ENCODE measurements around the gene NME7. TPM values are rescaled to one million over a fixed set of nuclear protein-coding genes. Genes with fewer than 3 reads are reported as not detected.
"Not testable (repeated sequence)": the region's sequence is repeated elsewhere in the genome, so short reads cannot be mapped to it uniquely, and the experiment has no call there.

The NME7 gene
- total RNA-seq, 1 donor from 2014 or later = 40.9 TPM

DNA sequence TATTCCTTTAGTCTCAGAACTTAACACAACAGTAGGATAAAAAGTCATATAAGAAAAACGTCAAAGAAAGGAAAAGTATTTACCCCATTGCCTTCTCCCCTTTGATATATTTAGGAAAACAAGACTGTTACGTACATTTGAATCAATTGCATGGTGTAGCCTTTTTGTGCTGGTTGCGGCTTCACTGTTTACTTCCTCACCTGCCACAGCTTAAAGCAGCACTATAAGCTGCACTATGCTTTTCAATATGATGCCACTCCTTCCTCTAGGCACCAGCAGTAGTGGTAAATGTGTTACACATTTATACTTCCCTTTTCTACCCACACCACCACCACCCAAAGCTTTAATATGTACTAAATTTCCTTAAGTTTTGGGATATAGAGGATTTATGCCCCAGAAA lies 150.0 kb downstream of the NME7 start:
- DNase-seq = no peak

- no peak for DNase-seq
Observed at GRCh38 chr1:169214598-169214997, 153.0 kb downstream of the NME7 start.

GRCh38 chr1:169212088-169212487 lies 155.5 kb downstream of the NME7 start:
- DNase-seq = no peak

- no peak for DNase-seq
Observed at GRCh38 chr1:169207797-169208520, 159.6 kb downstream of the NME7 start.

- no peak for DNase-seq
Observed at GRCh38 chr1:169204157-169204556, 163.4 kb downstream of the NME7 start.

DNA sequence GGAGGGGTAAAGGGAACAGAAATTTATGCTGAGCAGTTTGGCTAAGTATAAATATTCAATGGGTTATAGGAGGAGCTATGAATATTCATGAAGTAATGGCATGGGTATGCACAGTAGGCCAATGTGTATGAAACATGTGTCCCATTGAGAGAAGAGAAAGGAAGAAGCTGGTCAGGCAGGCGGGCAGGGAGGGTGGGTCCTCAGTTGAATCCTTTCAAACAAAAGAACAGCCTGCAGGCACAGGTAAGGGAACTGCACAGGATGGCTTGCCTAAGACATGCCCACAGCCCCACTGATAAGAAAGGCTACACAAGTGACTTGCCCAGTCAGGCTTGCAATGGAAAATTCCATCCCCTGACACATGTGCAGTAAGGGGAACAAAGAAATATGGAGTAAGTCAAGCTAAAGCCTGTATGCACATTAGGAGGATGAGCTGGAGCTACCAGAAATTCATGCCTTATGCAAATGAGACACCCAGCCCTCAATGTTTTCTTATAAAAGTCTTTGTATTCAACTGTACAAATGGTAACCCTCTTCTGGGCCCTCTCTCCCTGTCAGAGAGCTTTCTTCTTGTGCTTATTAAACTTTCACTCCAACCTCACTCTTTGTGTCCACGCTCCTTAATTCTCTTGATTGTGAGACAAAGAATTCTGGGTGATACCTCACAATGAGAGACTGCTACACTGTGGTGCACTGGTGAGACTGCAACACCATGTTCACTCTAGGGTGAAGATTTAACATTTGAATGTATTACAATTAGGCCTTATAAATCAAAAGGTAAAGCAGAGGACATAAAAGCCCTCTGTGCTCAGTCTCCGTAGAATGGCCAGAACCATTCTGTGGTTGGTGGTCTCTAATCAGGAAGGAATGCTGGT lies 164.6 kb downstream of the NME7 start:
- DNase-seq = no peak

DNA sequence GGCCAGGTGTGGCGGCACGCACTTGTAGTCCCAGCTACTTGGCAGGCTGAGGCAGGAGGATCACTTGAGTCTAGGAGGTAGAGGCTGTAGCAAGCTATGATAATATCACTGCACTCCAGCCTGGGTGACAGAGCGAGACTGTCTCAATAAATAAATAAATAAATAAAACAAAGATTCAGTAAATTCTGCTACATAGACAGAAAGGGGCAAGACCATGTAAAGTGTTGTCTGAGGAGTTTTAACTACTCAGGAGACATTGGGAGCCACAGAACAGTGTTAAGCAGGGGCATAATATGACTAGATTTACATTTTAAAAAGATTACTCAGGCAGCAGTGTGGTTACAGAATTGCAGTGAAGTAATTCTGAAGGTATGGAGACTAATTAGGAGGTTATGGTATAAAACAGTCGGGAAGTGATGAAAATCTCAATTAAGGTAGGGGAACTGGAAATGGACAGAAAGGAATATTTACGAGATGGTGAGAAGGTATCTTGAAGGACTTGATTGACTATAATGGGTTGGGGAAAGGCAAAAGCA lies 166.4 kb downstream of the NME7 start:
- no peak for DNase-seq

DNA sequence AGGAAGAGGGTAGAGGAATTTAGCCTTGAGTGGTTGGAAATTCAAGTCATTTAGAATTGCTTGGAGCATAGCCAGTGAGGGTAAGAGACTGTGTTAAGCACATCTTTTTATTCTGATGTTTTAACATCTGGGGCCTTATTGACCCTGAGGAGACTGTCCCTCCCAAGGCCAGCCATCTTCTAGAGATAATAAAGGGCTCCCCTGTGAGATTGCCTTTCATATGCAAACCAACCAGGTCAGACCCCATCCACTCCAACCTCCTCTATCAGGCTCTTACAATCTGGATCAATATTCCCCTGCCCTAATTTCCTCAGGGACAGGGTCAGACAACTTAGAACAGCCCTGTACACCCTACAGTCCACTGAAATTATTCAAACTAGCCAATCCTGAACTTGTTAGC lies 167.3 kb downstream of the NME7 start:
- DNase-seq = no peak

DNA sequence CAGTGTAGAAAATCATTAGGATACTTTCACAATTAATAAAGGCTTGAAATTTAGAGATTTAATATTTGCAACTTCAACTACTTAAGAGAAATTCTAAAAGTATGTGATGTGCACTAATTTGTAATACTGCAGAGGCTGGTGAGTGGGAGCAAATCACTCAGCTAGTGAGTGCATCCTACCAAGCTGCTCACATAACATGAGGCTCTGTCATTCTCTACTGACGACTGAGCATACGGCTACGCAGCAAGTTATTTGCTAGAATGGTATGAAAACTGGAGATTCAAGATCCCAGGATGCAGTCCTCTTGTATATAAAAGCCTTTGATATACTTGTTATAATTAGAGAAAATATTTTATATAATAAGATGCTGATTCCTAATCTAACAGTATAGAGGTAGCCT lies 171.0 kb downstream of the NME7 start:
- no peak for DNase-seq

- no peak for DNase-seq
Observed at GRCh38 chr1:169196161-169196560, 171.4 kb downstream of the NME7 start.

- DNase-seq = no peak
Observed at GRCh38 chr1:169193191-169193850, 174.3 kb downstream of the NME7 start.

- no peak for DNase-seq
Observed at GRCh38 chr1:169186106-169186505, 181.5 kb downstream of the NME7 start.

DNA sequence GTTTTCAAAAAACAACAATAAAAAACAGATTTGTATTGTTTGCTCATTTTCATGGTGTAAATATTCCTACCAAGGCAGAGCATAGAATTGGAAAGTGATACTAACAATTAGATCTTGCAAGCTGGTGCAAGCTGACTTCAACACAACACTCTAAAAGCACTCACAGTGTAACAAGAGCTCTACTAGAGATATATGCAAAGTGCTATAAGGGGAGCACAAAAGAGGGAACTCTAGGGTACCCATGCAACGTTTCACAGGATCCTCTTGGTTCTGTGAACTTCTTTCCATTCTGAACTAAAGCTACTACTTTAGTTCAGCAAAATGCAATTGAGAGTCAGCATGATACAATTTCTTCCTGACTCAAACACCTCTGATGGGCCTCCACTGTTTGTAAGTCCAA lies 182.8 kb downstream of the NME7 start:
- DNase-seq = no peak

GRCh38 chr1:169180174-169180573 lies 187.4 kb downstream of the NME7 start:
- no peak for DNase-seq

DNA sequence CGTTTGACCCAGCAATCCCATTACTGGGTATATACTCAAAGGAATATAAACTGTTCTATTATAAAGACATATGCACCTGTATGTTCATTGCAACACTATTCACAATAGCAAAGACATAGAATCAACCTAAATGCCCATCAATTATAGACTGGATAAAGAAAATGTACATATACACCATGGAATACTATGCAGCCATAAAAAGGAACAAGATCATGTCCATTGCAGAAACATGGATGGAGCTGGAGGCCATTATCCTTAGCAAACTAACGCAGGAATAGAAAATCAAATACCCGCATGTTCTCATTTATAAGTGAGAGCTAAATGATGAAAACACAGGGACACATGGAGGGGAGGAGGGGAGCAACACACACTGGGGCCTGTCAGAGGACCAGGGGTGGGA lies 188.2 kb downstream of the NME7 start:
- DNase-seq = not testable (repeated sequence)

- DNase-seq = no peak
Observed at GRCh38 chr1:169175461-169175860, 192.1 kb downstream of the NME7 start.

DNA sequence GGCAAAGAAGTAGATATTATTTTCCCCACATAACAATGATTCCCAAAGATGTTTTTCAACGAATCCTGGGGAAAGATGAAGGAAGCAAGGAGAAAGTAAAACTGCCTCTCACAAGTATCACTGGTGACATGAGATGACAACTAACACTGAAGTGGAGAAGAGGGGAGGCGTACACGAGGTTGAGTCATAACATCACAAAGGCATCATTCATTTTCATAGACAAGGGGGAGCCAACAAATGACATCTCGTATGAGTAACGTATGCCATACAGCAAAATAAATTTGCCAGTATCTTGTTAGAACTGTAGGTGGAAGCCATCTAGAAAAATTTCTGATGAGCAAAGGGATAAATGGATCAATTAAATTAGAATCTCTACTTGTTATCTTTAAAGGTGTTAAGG lies 204.5 kb downstream of the NME7 start:
- no peak for DNase-seq

GRCh38 chr1:169161496-169162194 lies 206.0 kb downstream of the NME7 start:
- no peak for DNase-seq

- no peak for DNase-seq
Observed at GRCh38 chr1:169160845-169161495, 206.6 kb downstream of the NME7 start.

DNA sequence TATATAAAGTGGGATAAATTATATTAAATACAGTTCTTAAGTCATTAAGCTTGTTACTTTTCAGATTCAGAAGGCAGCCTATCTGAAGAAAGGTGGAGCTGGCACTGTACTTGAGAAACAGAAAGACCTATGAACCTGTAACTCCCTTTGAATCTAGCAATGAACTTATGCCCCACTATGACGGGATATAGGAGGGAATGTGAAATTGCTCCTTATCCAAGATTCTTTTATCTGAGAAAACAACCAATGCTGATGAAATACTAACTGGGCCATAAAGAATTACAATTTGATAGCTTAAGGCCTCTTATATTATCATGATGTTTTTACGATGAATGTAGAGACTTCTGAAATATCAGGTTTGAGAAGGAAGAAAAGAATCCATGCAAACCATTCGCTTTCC lies 211.0 kb downstream of the NME7 start:
- DNase-seq = no peak

GRCh38 chr1:169155675-169156074 lies 211.9 kb downstream of the NME7 start:
- DNase-seq = no peak

DNA sequence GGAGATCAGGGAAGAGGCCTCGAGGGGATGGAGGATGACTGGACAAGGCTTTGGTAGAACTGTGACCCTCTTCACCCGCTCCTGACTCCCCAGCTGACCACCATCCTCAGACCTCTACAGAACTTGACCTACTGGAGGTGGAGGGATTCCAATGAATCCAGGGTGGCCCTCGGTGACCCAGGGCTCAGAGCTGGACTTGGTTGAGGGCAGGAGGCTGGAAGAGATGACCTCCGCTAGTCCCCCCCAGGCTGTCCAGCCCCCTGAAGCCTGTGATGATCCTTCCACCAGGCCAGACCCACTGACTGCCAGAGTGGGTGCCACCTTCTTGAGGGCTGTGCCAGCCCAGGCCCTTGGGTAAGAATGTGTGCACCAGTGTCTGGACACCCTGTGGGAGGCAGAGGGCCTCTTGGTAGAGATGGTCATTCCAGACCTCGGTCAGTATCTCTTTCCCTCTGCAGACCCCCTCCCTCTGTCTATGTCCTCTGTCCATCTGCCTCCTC lies 216.2 kb downstream of the NME7 start:
- no peak for DNase-seq

Measured in occipital lobe (tissue), 2 donors.